CD14-positive monocyte (primary cell): ENCODE measurements around the gene ARIH2. TPM values are rescaled to one million over a fixed set of nuclear protein-coding genes. Genes with fewer than 3 reads are reported as not detected.
A peak's percentile ranks its signal among the peaks of the same experiment; 100 is the strongest.

Experiments
- DNase-seq, 3 donors: peaks; one replicate each; pipeline ENCODE4 v3.0.0-alpha.2; 2011 to 2022
- H2AFZ ChIP-seq: 2 replicates; pipeline ENCODE4 v1.6.0; 2012; ENCODE audit warnings: mild to moderate bottlenecking, low read depth, low read length, inconsistent platforms; ENCODE audit not compliant: insufficient read depth, poor library complexity, severe bottlenecking
- H3K27ac ChIP-seq, 2 donors: 1 replicate in 1 of 2; 2 replicates in 1 of 2; pipeline ENCODE4 v1.5.1; 2012 to 2013; ENCODE audit warnings: low read length in 2 of 2, control low read depth in 1 of 2, inconsistent platforms in 1 of 2, low read depth in 1 of 2, mild to moderate bottlenecking in 1 of 2
- H3K27me3 ChIP-seq, 2 donors: one replicate each; pipeline versions ENCODE4 v1.6.0 to v1.6.1; 2011 to 2013; ENCODE audit warnings: low read length in 2 of 2; ENCODE audit not compliant: control insufficient read depth in 2 of 2, insufficient read depth in 2 of 2
- H3K36me3 ChIP-seq, 2 donors: replicated peaks in 1 of 2; 1 replicate in 1 of 2; 2 replicates in 1 of 2; pipeline versions ENCODE4 v1.5.1 to v1.6.1; 2012 to 2013; ENCODE audit warnings: low read length in 2 of 2, control low read depth in 1 of 2, inconsistent platforms in 1 of 2, mild to moderate bottlenecking in 1 of 2; ENCODE audit not compliant: insufficient read depth in 2 of 2, control insufficient read depth in 1 of 2
- H3K4me1 ChIP-seq, 2 donors: 1 replicate in 1 of 2; 2 replicates in 1 of 2; pipeline versions ENCODE4 v1.5.1 to v1.6.1; 2012 to 2013; ENCODE audit warnings: low read length in 2 of 2, control low read depth in 1 of 2, inconsistent platforms in 1 of 2, mild to moderate bottlenecking in 1 of 2, moderate library complexity in 1 of 2; ENCODE audit not compliant: insufficient read depth in 2 of 2, control insufficient read depth in 1 of 2
- H3K4me2 ChIP-seq: replicated peaks from 2 replicates; pipeline ENCODE3; 2012; ENCODE audit warnings: low read length, moderate library complexity, mild to moderate bottlenecking; ENCODE audit not compliant: poor library complexity, severe bottlenecking; ENCODE audit errors: extremely low read depth
- H3K4me3 ChIP-seq, 3 experiments: fragments of 200-600 bp in 1 of 3; sonication (generic) in 1 of 3; replicated peaks in 1 of 3; 1 replicate in 2 of 3; 2 replicates in 1 of 3; pipeline ENCODE4 v1.5.1; 2011 to 2013; ENCODE audit warnings: low read length in 3 of 3, mild to moderate bottlenecking in 3 of 3, control low read depth in 2 of 3, low read depth in 2 of 3, inconsistent platforms in 1 of 3, moderate library complexity in 1 of 3
- H3K79me2 ChIP-seq: 2 replicates; pipeline ENCODE4 v1.6.0; 2012; ENCODE audit warnings: mild to moderate bottlenecking, control low read depth, inconsistent platforms, low read length, moderate library complexity; ENCODE audit not compliant: insufficient read depth
- H3K9ac ChIP-seq: 2 replicates; pipeline ENCODE4 v1.6.0; 2017; ENCODE audit warnings: low read length, mild to moderate bottlenecking; ENCODE audit not compliant: insufficient read depth, poor library complexity, severe bottlenecking
- H3K9me3 ChIP-seq, 2 donors: replicated peaks in 1 of 2; 1 replicate in 1 of 2; 2 replicates in 1 of 2; pipeline versions ENCODE4 v1.5.1 to v1.6.1; 2012 to 2013; ENCODE audit warnings: low read length in 2 of 2, control low read depth in 1 of 2; ENCODE audit not compliant: control insufficient read depth in 1 of 2, insufficient read depth in 1 of 2
- H4K20me1 ChIP-seq: 2 replicates; pipeline ENCODE4 v1.6.0; 2012; ENCODE audit warnings: mild to moderate bottlenecking, low read length, control low read depth, moderate library complexity; ENCODE audit not compliant: insufficient read depth
- H3K27ac Mint-ChIP-seq, 7 donors: one replicate each; pipeline ENCODE4 v1.8.0; 2020; ENCODE audit warnings: mild to moderate bottlenecking in 7 of 7, mixed read lengths in 7 of 7, moderate library complexity in 6 of 7, inconsistent platforms in 2 of 7
- H3K27me3 Mint-ChIP-seq, 3 donors: one replicate each; pipeline ENCODE4 v1.8.0; 2021 to 2022; ENCODE audit warnings: low read depth in 3 of 3, mild to moderate bottlenecking in 3 of 3, mixed read lengths in 3 of 3, moderate library complexity in 3 of 3, inconsistent platforms in 1 of 3
- H3K36me3 Mint-ChIP-seq, 2 donors: one replicate each; pipeline ENCODE4 v1.8.0; 2020; ENCODE audit warnings: mixed read lengths in 2 of 2, inconsistent platforms in 1 of 2, mild to moderate bottlenecking in 1 of 2
- H3K4me1 Mint-ChIP-seq: one replicate; pipeline ENCODE4 v1.8.0; 2020; ENCODE audit warnings: mild to moderate bottlenecking, mixed read lengths
- H3K4me3 Mint-ChIP-seq, 2 donors: one replicate each; pipeline ENCODE4 v1.8.0; 2020; ENCODE audit warnings: mild to moderate bottlenecking in 2 of 2, mixed read lengths in 2 of 2, moderate library complexity in 1 of 2
- H3K9me3 Mint-ChIP-seq, 7 donors: one replicate each; pipeline ENCODE4 v1.8.0; 2020 to 2022; ENCODE audit warnings: mixed read lengths in 7 of 7, mild to moderate bottlenecking in 6 of 7, moderate library complexity in 6 of 7, inconsistent platforms in 2 of 7
- WGBS: methylation state at CpG from one replicate; pipeline ENCODE4 v1.1.5; 2013; ENCODE audit warnings: missing lambda C conversion rate; ENCODE audit not compliant: insufficient coverage; 5-methylcytosine and 5-hydroxymethylcytosine counted together
- intact Hi-C, 2 donors: fragments of 100-400 bp; cut with micrococcal nuclease; formaldehyde crosslinking; loops; one replicate each; pipeline versions ENCODE4 v1.15.0 to v1.15.1; 2023
- polyA minus RNA-seq: library from RNA; depleted of rRNA, polyadenylated mRNA; stranded (reverse); fragments of >200 nt; gene quantifications from 2 replicates; pipeline ENCODE4 v1.2.3, GENCODE V29; 2012
- polyA plus RNA-seq, 3 donors: library from polyadenylated mRNA; depleted of rRNA in 1 of 3; unstranded in 2 of 3; stranded (reverse) in 1 of 3; fragments of 300-500 nt in 2 of 3; fragments of >200 nt in 1 of 3; fragmentation: Illumina TruSeq in 2 of 3; gene quantifications; 1 replicate in 2 of 3; 2 replicates in 1 of 3; pipeline ENCODE4 v1.2.3, GENCODE V29; 2012 to 2021
- total RNA-seq, 12 experiments: library from RNA in 1 of 12; stranded (reverse) in 1 of 12; fragments of 120-200 nt in 1 of 12; gene quantifications; one replicate each; pipeline ENCODE4 v1.2.4 and lab custom pipeline; 2013 to 2026; ENCODE audit warnings: mixed read lengths in 6 of 12, inconsistent platforms in 1 of 12
- TF ChIP-seq, protein P1 (sequence below): fragments of 200-600 bp; IDR thresholded peaks from one replicate; pipeline ENCODE4 v1.8.0; 2022; ENCODE audit warnings: antibody characterized with exemption, mild to moderate bottlenecking

Gene ARIH2
- 89.4 TPM for total RNA-seq (2013)
- polyA plus RNA-seq (10 to 100 TPM; 68.2 to 94.8 (median 72.2) TPM), polyA minus RNA-seq (36.5 and 38.1 TPM in 2 replicates), total RNA-seq (lab: John Stamatoyannopoulos, UW) (57.4 to 117 (median 85.3) reads per million in 11 experiments)

GRCh38 chr3:48918388-48919214 is at the start of gene ARIH2:
TSS of gene ARIH2 (plus strand) at chr3:48918842. CDS start at chr3:48927559, 8,717 bp downstream.
- WGBS = under 1% methylated on average over 97 of the region's 97 CpGs
- Histone ChIP-seq H3K79me2 (peaks cover 45% of the 10 kb centered on the region), H3K9me3 (no peaks in the 10 kb centered on the region), H3K27ac (peak within 1 kb of the TSS; percentile 94 to 99), H3K9ac (peak within 1 kb of the TSS; percentile 90), H3K27me3 (no peaks in the 10 kb centered on the region), H3K4me3 (peak within 1 kb of the TSS; percentile 49 to 87 (median 85)), H3K4me2 (peak within 1 kb of the TSS; percentile 82), H3K4me1 (peaks cover 23 to 32% of the 10 kb centered on the region in 2 donors), H2AFZ (peak within 1 kb of the TSS; percentile 89), H3K36me3 (peaks cover 11 to 20% of the 10 kb centered on the region in 2 donors), H4K20me1 (peaks cover 30% of the 10 kb centered on the region)
- TF ChIP-seq, protein P1, sequence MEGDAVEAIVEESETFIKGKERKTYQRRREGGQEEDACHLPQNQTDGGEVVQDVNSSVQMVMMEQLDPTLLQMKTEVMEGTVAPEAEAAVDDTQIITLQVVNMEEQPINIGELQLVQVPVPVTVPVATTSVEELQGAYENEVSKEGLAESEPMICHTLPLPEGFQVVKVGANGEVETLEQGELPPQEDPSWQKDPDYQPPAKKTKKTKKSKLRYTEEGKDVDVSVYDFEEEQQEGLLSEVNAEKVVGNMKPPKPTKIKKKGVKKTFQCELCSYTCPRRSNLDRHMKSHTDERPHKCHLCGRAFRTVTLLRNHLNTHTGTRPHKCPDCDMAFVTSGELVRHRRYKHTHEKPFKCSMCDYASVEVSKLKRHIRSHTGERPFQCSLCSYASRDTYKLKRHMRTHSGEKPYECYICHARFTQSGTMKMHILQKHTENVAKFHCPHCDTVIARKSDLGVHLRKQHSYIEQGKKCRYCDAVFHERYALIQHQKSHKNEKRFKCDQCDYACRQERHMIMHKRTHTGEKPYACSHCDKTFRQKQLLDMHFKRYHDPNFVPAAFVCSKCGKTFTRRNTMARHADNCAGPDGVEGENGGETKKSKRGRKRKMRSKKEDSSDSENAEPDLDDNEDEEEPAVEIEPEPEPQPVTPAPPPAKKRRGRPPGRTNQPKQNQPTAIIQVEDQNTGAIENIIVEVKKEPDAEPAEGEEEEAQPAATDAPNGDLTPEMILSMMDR = peak; percentile 17
- Mint-ChIP-seq H3K36me3 (peaks cover 0 to 24% of the 10 kb centered on the region in 2 donors), H3K27ac (peak within 1 kb of the TSS; percentile 99), H3K27me3 (peaks cover 0 to 3% (median 2%) of the 10 kb centered on the region in 3 donors), H3K9me3 (no peaks in the 10 kb centered on the region), H3K4me1 (peaks cover 18% of the 10 kb centered on the region), H3K4me3 (peak within 1 kb of the TSS; percentile 92 to 97)
- intact Hi-C loops = loop anchor here in 1 of 2 donors (5.0 kb wide), 1 partner anchor 66 kb away; no protein-coding TSS in a partner anchor
- DNase-seq = peak; percentile 92 to 95 (median 95)

- 35% methylated on average over 2 of the region's 8 CpGs for WGBS
- peak overlapping the region; percentile 24 to 83 (median 68) for H3K27ac Mint-ChIP-seq
- H3K4me1 Mint-ChIP-seq = peaks cover 10% of the 10 kb centered on the region
- H3K9me3 Mint-ChIP-seq = no peaks in the 10 kb centered on the region
- Histone ChIP-seq H3K4me1 (no peaks in the 10 kb centered on the region), H4K20me1 (peaks cover 25% of the 10 kb centered on the region), H3K27me3 (no peaks in the 10 kb centered on the region), H3K9ac (no peak overlapping the region), H3K4me2 (no peak overlapping the region), H3K27ac (no peak overlapping the region), H3K9me3 (no peaks in the 10 kb centered on the region), H3K36me3 (peaks cover 43 to 73% of the 10 kb centered on the region in 2 donors), H3K79me2 (no peaks in the 10 kb centered on the region), H2AFZ (no peak overlapping the region), H3K4me3 (no peak overlapping the region)
- TF ChIP-seq, protein P1 = no peak
- no peak overlapping the region for H3K4me3 Mint-ChIP-seq
- H3K27me3 Mint-ChIP-seq = peaks cover 0 to 1% (median 0%) of the 10 kb centered on the region in 3 donors
- peak in 2 of 3 donors; percentile 25 to 28 for DNase-seq
- H3K36me3 Mint-ChIP-seq = peaks cover 41 to 88% of the 10 kb centered on the region in 2 donors
- intact Hi-C loops = no loop called here
These were observed 41.0 kb upstream of the ARIH2 start for GRCh38 chr3:48877671-48878070.
